Parathyroid adenoma (tissue), 2 donors: ENCODE results near the gene TMEM273.

ENCODE experiments used
- H2AFZ ChIP-seq: fragments of 300-600 bp; sonication (generic); one replicate; pipeline ENCODE4 v1.7.0; 2017; ENCODE audit warnings: antibody characterized with exemption, mild to moderate bottlenecking
- H3K27ac ChIP-seq: fragments of 300-600 bp; sonication (generic); one replicate; pipeline ENCODE4 v1.7.0; 2017
- H3K27me3 ChIP-seq: fragments of 300-600 bp; sonication (generic); one replicate; pipeline ENCODE4 v1.7.0; 2017; ENCODE audit warnings: low read length; ENCODE audit not compliant: control insufficient read depth, insufficient read depth
- H3K36me3 ChIP-seq: fragments of 300-600 bp; sonication (generic); one replicate; pipeline ENCODE4 v1.7.0; 2017; ENCODE audit warnings: low read length; ENCODE audit not compliant: control insufficient read depth, insufficient read depth
- H3K4me1 ChIP-seq: fragments of 300-600 bp; sonication (generic); one replicate; pipeline ENCODE4 v1.7.0; 2017; ENCODE audit warnings: control low read depth
- H3K4me2 ChIP-seq: fragments of 300-600 bp; sonication (generic); one replicate; pipeline ENCODE4 v1.7.0; 2017; ENCODE audit warnings: low read length
- H3K4me3 ChIP-seq: fragments of 300-600 bp; sonication (generic); one replicate; pipeline ENCODE4 v1.7.0; 2017; ENCODE audit warnings: low read depth, low read length
- H3K79me2 ChIP-seq: fragments of 300-600 bp; sonication (generic); one replicate; pipeline ENCODE4 v1.7.0; 2017; ENCODE audit warnings: control low read depth
- H3K9ac ChIP-seq: fragments of 300-600 bp; sonication (generic); one replicate; pipeline ENCODE4 v1.7.0; 2017; ENCODE audit warnings: mild to moderate bottlenecking
- H3K9me3 ChIP-seq: fragments of 300-600 bp; sonication (generic); one replicate; pipeline ENCODE4 v1.7.0; 2017; ENCODE audit warnings: low read length; ENCODE audit not compliant: control insufficient read depth
- TF ChIP-seq, protein P1 (sequence below): fragments of 300-600 bp; sonication (generic); IDR thresholded peaks from one replicate; pipeline ENCODE4 v1.7.0; 2017; ENCODE audit warnings: antibody characterized with exemption, mild to moderate bottlenecking
- donor health status: primary hyperparathyroidism.

Gene TMEM273

DNA sequence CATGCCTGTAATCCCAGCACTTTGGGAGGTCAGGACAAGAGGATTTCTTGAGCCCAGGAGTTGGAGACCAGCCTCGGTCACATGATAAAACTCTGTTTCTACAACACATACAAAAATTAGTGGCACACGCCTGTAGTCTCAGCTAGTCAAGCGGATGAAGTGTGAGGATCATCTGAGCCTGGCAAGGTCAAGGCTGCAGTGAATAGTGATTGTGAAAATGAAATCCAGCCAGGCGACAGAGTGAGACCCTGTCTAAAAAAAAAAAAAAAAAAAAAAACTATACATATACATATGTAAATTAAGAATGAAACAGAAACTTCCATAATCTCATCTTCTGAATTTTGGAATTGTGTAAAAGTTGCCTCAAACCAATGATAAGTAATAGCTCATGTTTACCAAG lies 36.2 kb downstream of the TMEM273 start:
- TF ChIP-seq, protein P1, sequence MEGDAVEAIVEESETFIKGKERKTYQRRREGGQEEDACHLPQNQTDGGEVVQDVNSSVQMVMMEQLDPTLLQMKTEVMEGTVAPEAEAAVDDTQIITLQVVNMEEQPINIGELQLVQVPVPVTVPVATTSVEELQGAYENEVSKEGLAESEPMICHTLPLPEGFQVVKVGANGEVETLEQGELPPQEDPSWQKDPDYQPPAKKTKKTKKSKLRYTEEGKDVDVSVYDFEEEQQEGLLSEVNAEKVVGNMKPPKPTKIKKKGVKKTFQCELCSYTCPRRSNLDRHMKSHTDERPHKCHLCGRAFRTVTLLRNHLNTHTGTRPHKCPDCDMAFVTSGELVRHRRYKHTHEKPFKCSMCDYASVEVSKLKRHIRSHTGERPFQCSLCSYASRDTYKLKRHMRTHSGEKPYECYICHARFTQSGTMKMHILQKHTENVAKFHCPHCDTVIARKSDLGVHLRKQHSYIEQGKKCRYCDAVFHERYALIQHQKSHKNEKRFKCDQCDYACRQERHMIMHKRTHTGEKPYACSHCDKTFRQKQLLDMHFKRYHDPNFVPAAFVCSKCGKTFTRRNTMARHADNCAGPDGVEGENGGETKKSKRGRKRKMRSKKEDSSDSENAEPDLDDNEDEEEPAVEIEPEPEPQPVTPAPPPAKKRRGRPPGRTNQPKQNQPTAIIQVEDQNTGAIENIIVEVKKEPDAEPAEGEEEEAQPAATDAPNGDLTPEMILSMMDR, result no peak
- H3K79me2 ChIP-seq, result no peaks in the 10 kb centered on the region

DNA sequence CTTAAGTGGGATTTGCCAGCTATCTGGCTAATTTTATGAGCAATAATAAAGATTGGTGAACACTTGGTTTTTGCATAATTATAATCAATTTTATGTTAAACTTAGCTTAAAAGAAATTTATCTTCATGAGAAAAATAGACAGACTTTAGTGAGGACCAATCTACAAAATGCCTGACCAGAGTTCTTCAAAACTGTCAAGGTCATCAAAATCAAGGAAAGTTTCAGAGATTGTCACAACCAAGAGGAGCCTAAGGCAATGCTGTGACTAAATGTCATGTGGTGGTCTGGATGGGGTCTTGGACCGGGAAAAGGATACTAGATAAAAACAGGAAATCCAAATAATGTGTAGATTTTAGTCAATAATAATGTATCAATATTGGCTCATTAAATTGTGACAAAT lies 36.7 kb downstream of the TMEM273 start:
- no peaks in the 10 kb centered on the region for H3K36me3 ChIP-seq
- no peaks in the 10 kb centered on the region for H3K9me3 ChIP-seq
- no peak overlapping the region for H3K9ac ChIP-seq
- no peak overlapping the region for H2AFZ ChIP-seq
- no peak overlapping the region for H3K4me2 ChIP-seq
- TF ChIP-seq, protein P1, result no peak
- no peaks in the 10 kb centered on the region for H3K79me2 ChIP-seq
- H3K4me3 ChIP-seq, result no peak overlapping the region
- no peaks in the 10 kb centered on the region for H3K27me3 ChIP-seq
- H3K4me1 ChIP-seq, result peaks cover 4% of the 10 kb centered on the region
- H3K27ac ChIP-seq, result no peak overlapping the region

More for the DNA sequence above, 36.2 kb downstream of the TMEM273 start:
- H3K36me3 ChIP-seq, result no peaks in the 10 kb centered on the region
- no peak overlapping the region for H3K27ac ChIP-seq
- peaks cover 4% of the 10 kb centered on the region for H3K4me1 ChIP-seq
- H3K9me3 ChIP-seq, result no peaks in the 10 kb centered on the region
- no peak overlapping the region for H3K9ac ChIP-seq
- H3K27me3 ChIP-seq, result no peaks in the 10 kb centered on the region
- H2AFZ ChIP-seq, result no peak overlapping the region
- H3K4me3 ChIP-seq, result no peak overlapping the region
- H3K4me2 ChIP-seq, result no peak overlapping the region

DNA sequence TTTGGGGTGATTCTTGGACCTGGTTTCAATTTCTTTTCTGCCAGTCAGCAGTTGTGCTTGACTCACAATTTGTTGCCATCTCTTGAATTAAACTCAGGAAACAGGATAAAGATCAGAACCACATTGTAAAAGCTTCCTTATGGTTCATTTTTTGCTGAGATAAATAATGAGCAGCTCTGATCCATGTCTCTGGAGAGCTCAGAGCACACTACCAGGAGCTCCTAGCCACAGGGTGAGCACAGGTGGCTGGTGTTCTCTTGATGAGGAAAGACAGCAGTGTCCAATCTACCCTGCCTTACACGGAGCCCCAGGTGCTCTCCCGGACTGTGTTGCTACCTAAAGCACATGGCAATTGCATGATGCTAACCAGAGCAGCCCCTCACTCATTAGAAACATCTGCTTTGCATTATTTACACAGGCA lies 37.2 kb downstream of the TMEM273 start:
- no peaks in the 10 kb centered on the region for H3K36me3 ChIP-seq
- H3K27ac ChIP-seq, result no peak overlapping the region
- no peak overlapping the region for H3K4me2 ChIP-seq
- TF ChIP-seq, protein P1, result no peak
- H3K9me3 ChIP-seq, result no peaks in the 10 kb centered on the region
- no peak overlapping the region for H3K9ac ChIP-seq
- no peaks in the 10 kb centered on the region for H3K27me3 ChIP-seq
- H3K4me1 ChIP-seq, result peaks cover 4% of the 10 kb centered on the region
- no peak overlapping the region for H3K4me3 ChIP-seq
- H3K79me2 ChIP-seq, result no peaks in the 10 kb centered on the region
- no peak overlapping the region for H2AFZ ChIP-seq

DNA sequence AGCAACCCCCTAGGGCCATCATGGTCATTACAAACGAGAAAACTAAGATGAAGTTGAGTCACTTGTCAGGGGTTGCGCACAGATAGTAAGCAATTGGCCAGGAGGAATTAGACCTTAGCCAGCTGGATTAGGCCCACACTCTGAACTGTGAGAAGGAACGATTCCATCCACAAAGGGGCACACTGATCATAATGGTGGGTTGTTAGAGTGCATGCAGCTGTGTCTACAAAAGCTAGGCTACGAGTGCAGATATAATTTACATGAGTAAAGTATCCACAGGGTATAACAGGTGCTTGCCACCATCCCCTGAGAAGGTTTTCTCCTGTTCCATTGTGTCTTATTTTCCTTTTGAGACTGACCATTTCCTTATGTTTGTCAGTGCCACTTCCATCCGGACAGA lies 37.8 kb downstream of the TMEM273 start:
- peaks cover 4% of the 10 kb centered on the region for H3K4me1 ChIP-seq
- no peak overlapping the region for H2AFZ ChIP-seq
- no peak overlapping the region for H3K4me2 ChIP-seq
- H3K36me3 ChIP-seq, result no peaks in the 10 kb centered on the region
- no peak overlapping the region for H3K27ac ChIP-seq
- H3K9ac ChIP-seq, result no peak overlapping the region
- H3K79me2 ChIP-seq, result no peaks in the 10 kb centered on the region
- TF ChIP-seq, protein P1, result no peak
- no peaks in the 10 kb centered on the region for H3K27me3 ChIP-seq
- H3K4me3 ChIP-seq, result no peak overlapping the region
- no peaks in the 10 kb centered on the region for H3K9me3 ChIP-seq

DNA sequence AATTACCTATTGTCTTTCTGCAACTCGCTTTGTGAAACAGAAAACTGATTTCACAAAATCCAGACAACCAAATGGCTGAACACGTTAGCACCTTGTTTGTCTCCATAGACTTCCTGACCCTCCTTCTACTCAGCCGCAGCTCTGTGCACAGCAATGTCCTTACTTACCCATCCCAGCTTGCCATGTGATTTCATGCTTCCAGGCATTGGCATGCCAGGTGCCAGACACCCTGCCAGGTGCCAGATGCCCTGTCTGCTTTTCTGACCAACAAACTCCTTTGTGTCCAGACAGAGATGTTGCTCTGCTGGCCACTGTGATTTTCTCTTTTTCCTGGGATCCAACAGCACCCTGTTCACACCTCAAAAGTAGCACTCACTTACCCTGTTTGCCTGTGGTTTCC lies 38.3 kb downstream of the TMEM273 start:
- Histone ChIP-seq H3K36me3 (no peaks in the 10 kb centered on the region), H3K9ac (no peak overlapping the region), H3K27ac (no peak overlapping the region), H3K27me3 (no peaks in the 10 kb centered on the region), H3K4me2 (no peak overlapping the region), H3K9me3 (no peaks in the 10 kb centered on the region), H2AFZ (no peak overlapping the region), H3K4me1 (peaks cover 4% of the 10 kb centered on the region), H3K4me3 (no peak overlapping the region), H3K79me2 (no peaks in the 10 kb centered on the region)
- TF ChIP-seq, protein P1, result no peak
